Left cardiac atrium (tissue), 4 donors: ENCODE results near the gene SELENOV. TPM values are rescaled to one million over a fixed set of nuclear protein-coding genes. Genes with fewer than 3 reads are reported as not detected.

Source experiments
- ATAC-seq, 2 donors: fragments of 200-7000 bp; cut with Tn5 transposase; one replicate each; pipeline ENCODE4 v1.9.1; 2020; ENCODE audit warnings: mild to moderate bottlenecking in 2 of 2, moderate library complexity in 2 of 2
- DNase-seq: peaks from one replicate; pipeline ENCODE4 v3.0.0-alpha.2; 2020
- intact Hi-C, 2 donors: fragments of 100-400 bp; cut with DNase I; formaldehyde crosslinking; loops; one replicate each; pipeline versions ENCODE4 v1.14.1 to v1.15.1; 2022 to 2023
- total RNA-seq, 2 donors: library from RNA; stranded (reverse); fragmentation: NEBNext Ultra II Directional; extraction: Animal tissue kit (Norgen Biotek cat#: 25700); gene quantifications; one replicate each; pipeline ENCODE4 v1.2.1, GENCODE V29; 2021
- donor health status: DM: no; HTN: yes; CAD: no.
- donor health status: DM: no; HTN: yes; CAD: no; lungs with severe emphysema.
- donor health status: DM: yes; HTN: yes; CAD: no.
- donor health status: Dilated cardiomyopathy.

Gene SELENOV
- total RNA-seq, 2 donors from 2014 or later: not detected

DNA sequence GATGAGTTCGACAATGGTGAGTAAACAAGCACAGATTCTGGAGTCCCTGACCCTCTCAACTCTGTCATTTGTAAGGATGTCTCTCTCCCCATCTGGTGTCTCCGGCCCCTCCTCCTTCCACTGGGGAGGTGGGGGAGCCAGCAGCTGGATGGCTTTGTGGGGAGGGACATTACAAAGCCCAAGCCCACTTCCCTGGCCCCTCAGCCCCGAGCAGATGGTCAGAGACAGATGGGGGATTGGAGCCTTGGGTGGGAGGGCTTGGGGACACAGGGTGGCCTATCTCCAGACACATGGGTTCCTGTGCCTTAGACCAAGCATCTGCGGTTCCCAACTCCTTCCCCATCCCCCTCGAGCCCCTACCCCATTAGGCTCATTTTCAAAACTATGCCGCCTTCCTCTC is 31.8 kb upstream of the SELENOV start:
- ATAC-seq (no peak), DNase-seq (no peak)
- intact Hi-C loops: loop anchor here in 1 of 2 donors (10.0 kb wide), 1 partner anchor 52 kb away; the partner anchor contains the start of gene EID2B

DNA sequence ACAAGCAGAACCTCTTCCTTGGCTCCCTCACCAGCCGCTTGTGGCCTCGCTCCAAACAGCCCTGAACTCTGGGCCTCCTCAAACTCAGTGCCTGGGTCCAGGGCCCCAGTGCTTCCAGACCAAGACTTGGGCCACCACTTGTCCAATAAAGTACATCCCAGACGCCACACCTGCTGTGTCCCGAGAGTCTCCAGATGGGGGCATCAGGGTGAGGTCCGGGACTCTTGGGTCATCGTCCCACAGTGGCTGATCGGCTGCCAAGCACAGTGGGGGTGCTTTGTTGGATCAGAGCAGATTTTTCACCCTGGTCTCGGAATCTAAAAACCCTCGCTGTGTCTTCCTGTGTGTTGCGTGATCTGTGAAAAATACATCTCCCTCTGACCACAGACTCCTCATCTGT is 25.2 kb upstream of the SELENOV start:
- intact Hi-C loops: loop anchor here in 1 of 2 donors (10.0 kb wide), 1 partner anchor 45 kb away; the partner anchor contains the start of gene EID2B
- ATAC-seq: no peak

GRCh38 chr19:39492225-39492624 is 22.7 kb upstream of the SELENOV start:
- DNase-seq: no peak

More for the DNA sequence above, 25.2 kb upstream of the SELENOV start:
- no peak for DNase-seq

GRCh38 chr19:39492788-39493187 is 22.2 kb upstream of the SELENOV start:
- intact Hi-C loops: no loop called here
- ATAC-seq (no peak), DNase-seq (no peak)

More at GRCh38 chr19:39492225-39492624, 22.7 kb upstream of the SELENOV start:
- intact Hi-C loops: no loop called here
- no peak for ATAC-seq

- intact Hi-C loops: no loop called here
- DNase-seq (no peak), ATAC-seq (no peak)
Measured at GRCh38 chr19:39494661-39495060, 20.3 kb upstream of the SELENOV start.

GRCh38 chr19:39496063-39496462 is 18.9 kb upstream of the SELENOV start:
- intact Hi-C loops: no loop called here
- no peak for ATAC-seq
- DNase-seq: no peak

GRCh38 chr19:39497701-39497995 is 17.3 kb upstream of the SELENOV start:
- intact Hi-C loops: no loop called here
- DNase-seq (no peak), ATAC-seq (no peak)

DNA sequence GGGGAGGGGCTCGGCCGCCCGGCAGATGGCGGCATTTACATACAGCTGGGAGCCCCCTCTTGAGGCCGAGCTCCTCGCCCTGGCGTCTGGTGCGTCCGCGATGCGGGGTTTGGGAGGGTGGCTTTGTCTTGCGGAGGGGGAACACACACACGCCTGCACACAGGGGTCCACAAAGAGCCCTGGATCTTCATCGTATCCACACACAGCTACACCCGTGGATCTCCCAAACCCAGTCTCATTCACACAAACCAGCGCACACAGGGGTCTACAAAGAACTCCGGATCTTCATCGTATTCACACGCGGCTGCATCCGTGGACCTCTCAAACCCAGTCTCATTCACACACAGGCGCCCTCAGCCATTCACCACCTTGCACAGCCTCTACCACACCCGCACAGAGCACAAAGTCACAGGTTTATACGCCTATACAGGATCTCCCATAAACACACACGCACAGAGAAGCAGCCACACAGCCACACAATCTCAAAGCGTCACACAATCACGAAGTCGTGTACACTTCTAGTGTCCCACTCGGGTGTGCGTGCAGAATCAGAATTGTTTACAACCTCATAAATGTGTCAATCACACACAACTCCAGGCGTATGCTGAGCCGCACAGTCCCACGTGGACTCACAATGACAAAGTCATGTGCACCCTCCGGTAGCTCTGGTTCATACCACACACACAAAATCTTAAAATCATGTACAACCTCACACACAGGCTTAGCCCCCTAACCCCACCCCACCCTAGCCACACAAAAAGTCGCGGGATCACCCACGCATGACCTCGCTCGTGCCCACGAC is 16.7 kb upstream of the SELENOV start:
- no peak for DNase-seq
- ATAC-seq: peak in 1 of 2 donors; percentile 74
- intact Hi-C loops: no loop called here

DNA sequence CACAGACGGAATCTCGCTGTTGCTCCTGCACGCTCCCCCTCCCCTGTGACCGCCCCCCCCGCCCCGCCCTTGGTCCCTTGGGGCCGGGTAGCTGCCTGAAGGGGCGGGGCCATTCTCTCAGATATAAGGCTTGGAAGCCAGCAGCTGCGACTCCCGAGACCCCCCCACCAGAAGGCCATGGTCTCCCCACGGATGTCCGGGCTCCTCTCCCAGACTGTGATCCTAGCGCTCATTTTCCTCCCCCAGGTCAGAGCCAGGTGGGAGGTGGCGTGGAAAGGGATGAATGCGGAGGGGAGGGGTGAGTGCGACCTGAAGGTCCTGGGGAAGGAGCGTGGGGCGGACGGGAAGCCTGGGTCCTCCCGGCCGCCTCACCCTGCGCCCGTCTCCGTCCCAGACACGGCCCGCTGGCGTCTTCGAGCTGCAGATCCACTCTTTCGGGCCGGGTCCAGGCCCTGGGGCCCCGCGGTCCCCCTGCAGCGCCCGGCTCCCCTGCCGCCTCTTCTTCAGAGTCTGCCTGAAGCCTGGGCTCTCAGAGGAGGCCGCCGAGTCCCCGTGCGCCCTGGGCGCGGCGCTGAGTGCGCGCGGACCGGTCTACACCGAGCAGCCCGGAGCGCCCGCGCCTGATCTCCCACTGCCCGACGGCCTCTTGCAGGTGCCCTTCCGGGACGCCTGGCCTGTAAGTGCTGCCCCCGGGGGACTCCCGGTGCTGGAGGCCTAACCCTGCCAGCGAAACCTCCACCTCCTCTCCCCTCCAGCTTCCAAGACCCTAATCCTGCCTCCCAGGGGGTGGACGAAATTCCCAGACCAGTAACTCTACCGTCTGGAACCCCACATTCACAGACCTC is 15.9 kb upstream of the SELENOV start, which contains the start of gene DLL3:
Gene DLL3, plus strand, starts transcription at position 150 of the 845 bp plus-strand sequence. Its CDS starts 28 bp downstream, at position 178.
- DNase-seq (no peak), ATAC-seq (no peak)
- intact Hi-C loops: no loop called here

DNA sequence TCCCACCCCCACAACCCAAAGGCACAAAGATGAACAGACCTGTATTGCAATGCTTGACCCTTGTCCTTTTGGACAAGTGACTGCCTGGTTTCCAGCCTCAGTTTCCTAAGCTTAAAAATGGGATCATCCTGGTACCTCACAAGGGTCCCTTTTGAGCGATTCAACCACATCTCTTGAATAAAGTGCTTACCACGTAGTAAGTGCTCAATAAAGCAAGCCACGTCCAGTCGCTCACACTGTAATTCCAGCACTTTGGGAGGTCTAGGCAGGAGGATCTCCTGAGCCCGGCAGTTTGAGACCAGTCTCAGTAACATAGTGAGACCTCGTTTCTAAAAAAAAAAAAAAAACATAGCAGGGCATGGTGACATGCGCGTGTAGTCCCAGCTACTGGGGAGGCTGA is 15.0 kb upstream of the SELENOV start:
- intact Hi-C loops: no loop called here
- no peak for ATAC-seq

GRCh38 chr19:39500543-39500942 is 14.4 kb upstream of the SELENOV start:
- intact Hi-C loops: no loop called here
- no peak for DNase-seq
- ATAC-seq: no peak

More for the DNA sequence above, 15.0 kb upstream of the SELENOV start:
- DNase-seq: no peak

GRCh38 chr19:39501340-39501739 is 13.6 kb upstream of the SELENOV start:
- DNase-seq (no peak), ATAC-seq (no peak)
- intact Hi-C loops: no loop called here

DNA sequence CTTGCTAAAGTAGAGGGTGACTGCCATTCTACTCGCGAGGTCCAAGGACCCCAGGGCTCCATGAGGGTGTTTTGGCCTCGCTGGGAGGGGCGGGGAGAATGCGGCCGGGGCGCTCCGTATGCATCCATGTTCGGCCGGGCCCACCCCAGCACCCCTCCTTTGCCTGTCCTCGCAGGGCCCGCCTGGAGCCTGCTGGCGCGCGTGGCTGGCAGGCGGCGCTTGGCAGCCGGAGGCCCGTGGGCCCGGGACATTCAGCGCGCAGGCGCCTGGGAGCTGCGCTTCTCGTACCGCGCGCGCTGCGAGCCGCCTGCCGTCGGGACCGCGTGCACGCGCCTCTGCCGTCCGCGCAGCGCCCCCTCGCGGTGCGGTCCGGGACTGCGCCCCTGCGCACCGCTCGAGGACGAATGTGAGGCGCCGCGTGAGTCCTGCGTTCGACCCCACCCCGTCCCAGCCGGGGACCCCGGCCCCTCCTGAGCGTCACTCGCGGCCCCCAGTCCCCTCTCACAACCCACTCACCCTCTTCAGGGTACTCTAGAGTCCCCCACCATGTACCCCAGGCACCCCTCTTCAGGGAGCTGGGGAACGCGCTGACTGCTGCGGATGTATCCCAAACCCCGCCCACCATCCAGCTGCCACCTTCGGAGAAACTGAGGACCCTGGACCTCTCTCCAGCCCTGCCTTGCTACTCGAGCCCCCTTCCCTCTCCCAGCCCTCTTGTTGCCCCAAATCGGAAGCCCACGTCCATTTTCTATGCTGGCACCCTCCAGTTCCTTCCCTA is 12.1 kb upstream of the SELENOV start:
- ATAC-seq (peak; percentile 62 to 71), DNase-seq (peak; percentile 70)
- intact Hi-C loops: no loop called here

DNA sequence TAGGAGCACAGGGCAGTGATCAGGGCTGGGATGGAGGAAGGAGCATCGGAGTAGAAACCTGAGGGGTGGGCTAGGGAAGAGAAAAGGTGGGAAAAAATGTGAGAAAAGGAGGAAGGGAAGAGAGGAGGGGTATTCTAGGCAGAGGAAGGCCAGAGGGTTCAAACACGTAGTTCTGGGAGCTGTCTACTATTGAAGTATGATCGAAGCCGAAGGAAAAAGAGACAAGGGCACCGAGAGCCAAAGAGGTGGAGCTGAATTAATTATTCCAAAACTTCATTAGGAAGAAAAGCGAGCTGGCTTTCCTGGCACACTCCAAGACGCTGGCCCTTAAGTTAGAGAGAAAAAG is 8.4 kb upstream of the SELENOV start:
- intact Hi-C loops: no loop called here
- ATAC-seq: no peak
- no peak for DNase-seq

DNA sequence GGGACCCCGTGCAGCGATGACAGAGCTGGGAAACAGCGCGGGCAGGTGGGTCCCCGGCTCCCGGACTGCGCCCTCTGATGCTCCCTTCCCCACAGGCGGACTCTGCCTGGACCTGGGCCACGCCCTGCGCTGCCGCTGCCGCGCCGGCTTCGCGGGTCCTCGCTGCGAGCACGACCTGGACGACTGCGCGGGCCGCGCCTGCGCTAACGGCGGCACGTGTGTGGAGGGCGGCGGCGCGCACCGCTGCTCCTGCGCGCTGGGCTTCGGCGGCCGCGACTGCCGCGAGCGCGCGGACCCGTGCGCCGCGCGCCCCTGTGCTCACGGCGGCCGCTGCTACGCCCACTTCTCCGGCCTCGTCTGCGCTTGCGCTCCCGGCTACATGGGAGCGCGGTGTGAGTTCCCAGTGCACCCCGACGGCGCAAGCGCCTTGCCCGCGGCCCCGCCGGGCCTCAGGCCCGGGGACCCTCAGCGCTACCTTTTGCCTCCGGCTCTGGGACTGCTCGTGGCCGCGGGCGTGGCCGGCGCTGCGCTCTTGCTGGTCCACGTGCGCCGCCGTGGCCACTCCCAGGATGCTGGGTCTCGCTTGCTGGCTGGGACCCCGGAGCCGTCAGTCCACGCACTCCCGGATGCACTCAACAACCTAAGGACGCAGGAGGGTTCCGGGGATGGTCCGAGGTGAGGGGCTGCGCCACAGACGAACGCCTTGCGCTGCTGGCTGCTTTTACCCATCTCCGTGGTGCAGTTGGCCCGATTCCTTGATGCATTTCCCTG is 7.8 kb upstream of the SELENOV start:
- ATAC-seq (peak; percentile 71 to 74), DNase-seq (peak; percentile 44)

GRCh38 chr19:39507715-39508364 is 7.1 kb upstream of the SELENOV start:
- ATAC-seq (no peak), DNase-seq (no peak)
- intact Hi-C loops: no loop called here

More for the DNA sequence above, 7.8 kb upstream of the SELENOV start:
- intact Hi-C loops: no loop called here

DNA sequence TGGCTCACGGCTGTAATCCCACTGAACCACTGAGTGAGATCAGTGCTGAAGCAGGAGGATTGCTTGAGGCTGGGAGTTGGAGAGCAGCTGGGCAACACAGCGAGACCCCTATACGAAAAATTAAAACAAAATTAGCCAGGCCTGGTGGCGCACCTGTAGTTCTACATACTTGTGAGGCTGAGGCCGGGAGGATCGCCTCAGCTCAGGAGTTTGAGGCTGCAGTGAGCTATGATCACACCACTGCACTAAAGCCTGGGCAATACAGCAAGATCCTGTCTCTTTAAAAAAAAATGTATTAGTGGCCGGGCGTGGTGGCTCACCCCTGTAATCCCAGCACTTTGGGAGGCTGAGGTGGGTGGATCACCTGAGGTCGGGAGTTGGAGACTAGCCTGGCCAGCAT is 6.3 kb upstream of the SELENOV start:
- intact Hi-C loops: no loop called here
- ATAC-seq (no peak), DNase-seq (no peak)

DNA sequence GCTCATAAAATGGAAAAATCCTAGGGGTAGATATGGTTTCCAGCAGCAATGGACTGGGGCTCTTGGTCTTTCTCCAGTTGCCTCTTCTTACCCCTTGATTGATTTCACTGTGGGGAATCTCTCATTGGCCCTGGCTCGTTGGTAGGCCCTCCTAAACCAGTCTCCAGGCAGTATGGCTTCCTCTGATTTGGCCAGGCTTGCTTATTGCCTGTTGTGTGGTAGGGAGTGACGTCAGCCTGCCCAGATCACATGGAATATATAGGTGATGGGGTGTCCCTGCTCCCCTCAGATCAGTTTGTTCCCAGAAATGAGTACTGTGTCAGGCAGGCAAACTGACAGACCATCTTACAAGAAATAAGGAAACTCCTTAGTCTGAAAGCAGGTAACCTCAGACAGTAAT is 5.7 kb upstream of the SELENOV start:
- intact Hi-C loops: no loop called here
- no peak for ATAC-seq
- no peak for DNase-seq
